Fibroblast of the aortic adventitia (primary cell): ENCODE results near the gene CCL25. TPM values are rescaled to one million over a fixed set of nuclear protein-coding genes. Genes with fewer than 3 reads are reported as not detected.

ENCODE experiments used
- DNase-seq: peaks from one replicate; pipeline ENCODE4 v3.0.0-alpha.2; 2010; ENCODE audit warnings: low read depth
- H3K4me3 ChIP-seq: 2 replicates; pipeline ENCODE4 v1.5.1; 2011; ENCODE audit warnings: low read depth, mild to moderate bottlenecking, control low read depth, low read length, moderate library complexity
- CTCF ChIP-seq: IDR thresholded peaks from 2 replicates; pipeline ENCODE4 v1.5.1; 2011; ENCODE audit warnings: mild to moderate bottlenecking, low read length, control low read depth, inconsistent platforms; ENCODE audit not compliant: insufficient read depth
- total RNA-seq: library from RNA; depleted of rRNA; stranded (reverse); fragments of >200 nt; gene quantifications from 2 replicates; pipeline ENCODE4 v1.2.3, GENCODE V29; 2012; ENCODE audit warnings: low replicate concordance

The CCL25 gene
- total RNA-seq, 1 donor: not detected

DNA sequence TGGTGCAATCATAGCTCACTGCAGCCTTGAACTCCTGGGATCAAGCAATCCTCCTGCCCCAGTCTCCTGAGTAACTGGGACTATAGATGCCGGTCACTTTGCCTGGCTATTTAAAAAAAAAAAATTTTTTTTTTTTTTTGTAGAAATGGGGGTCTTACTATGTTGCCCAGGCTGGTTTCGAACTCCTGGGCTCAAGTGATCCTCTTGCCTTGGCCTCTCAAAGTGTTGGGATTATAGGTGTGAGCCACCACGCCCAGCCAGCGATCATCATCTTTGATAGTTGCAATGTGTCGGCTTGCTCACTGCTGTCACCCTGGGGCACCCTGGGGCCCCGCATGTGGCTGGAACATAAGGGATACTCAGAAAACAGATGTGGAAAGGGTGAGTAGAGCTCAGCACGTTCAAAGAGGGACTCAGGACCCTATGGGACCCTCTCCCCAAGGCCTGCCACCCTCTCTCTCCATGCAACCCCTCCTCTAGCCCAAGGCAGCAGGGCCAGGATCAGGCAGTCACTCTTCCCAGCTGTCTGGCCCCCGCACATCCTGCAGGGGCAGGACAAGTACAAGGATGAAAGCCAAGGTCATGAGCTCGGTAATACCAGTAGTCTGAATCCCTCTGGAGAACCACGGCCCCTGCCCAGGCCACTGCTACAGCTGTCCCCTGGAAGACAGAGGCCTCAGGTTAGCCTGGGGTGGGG lies 6.5 kb upstream of the CCL25 start:
- no peak overlapping the region for H3K4me3 ChIP-seq
- TF ChIP-seq CTCF: no peak
- DNase-seq: no peak

DNA sequence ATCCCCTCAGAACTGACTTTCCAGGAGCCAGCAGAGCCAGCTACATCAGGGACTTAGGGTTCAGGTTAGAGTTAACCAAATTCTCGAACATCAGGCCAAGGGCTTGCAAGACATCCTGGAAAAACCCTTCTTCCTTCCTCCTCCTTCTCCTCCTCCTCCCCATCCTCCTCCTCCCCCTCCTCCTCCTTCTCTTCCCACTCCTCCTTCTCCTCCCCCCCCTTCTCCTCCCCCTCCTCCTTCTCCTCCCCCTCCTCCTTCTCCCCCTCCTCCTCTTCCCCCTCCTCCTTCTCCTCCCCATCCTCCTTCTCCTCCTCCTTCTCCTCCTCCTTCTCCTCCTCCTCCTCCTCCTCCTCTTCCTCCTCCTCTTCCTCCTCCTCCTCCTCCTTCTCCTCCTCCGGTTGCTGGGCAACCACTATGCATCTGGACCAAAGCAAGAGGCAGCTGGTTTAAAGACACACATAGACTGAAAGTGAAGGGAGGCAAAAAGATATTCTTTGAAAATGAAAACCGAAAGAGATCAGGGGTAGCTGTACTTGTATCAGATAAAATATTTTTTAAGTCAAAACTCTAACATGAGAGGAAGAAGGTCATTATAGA lies 5.9 kb upstream of the CCL25 start:
- no peak overlapping the region for H3K4me3 ChIP-seq
- no peak for DNase-seq
- TF ChIP-seq CTCF: no peak

GRCh38 chr19:8050274-8051096 lies 2.1 kb upstream of the CCL25 start:
- no peak for TF ChIP-seq CTCF
- H3K4me3 ChIP-seq: no peak overlapping the region
- DNase-seq: peak; percentile 45

DNA sequence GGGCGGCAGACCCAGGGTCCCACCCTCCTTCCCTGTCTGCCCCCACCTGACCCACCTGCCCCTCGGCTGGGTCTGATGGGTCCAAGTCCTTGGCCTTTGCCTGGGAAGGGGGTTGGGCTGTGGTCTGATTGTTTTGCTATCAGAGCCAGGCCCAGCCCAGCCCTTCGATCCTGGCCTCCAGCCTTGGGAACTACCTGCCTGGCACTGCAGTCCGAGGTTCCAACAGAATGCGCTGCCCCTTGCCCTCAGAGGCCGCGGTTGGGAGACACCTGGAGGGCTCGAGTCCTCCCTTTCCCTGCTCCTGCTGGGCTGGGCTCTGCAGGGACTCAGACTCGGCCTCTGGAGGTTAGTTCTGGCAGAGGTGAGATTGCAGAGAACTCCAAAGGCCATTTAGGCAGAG lies 1.6 kb downstream of the CCL25 start:
- no peak for DNase-seq
- H3K4me3 ChIP-seq: no peak overlapping the region
- TF ChIP-seq CTCF: no peak

DNA sequence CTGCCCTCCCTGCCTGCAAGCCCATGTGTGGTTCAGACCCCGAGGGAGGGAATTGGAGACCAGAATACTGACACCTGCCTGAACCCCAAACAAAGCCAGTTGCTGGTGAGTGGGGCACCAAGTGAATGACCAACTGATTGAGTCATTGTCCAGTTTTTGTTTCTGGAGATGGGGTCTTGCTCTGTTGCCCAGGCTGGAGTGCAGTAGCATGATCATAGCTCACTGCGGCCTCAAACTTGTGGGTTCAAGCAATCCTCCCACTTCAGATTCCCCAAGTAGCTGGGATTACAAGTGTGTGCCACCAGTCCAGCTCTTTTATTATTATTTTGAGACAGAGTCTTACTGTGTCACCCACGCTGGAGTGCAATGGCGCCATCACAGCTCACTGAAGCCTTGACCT lies 4.0 kb downstream of the CCL25 start:
- TF ChIP-seq CTCF: no peak
- H3K4me3 ChIP-seq: no peak overlapping the region
- DNase-seq: no peak

DNA sequence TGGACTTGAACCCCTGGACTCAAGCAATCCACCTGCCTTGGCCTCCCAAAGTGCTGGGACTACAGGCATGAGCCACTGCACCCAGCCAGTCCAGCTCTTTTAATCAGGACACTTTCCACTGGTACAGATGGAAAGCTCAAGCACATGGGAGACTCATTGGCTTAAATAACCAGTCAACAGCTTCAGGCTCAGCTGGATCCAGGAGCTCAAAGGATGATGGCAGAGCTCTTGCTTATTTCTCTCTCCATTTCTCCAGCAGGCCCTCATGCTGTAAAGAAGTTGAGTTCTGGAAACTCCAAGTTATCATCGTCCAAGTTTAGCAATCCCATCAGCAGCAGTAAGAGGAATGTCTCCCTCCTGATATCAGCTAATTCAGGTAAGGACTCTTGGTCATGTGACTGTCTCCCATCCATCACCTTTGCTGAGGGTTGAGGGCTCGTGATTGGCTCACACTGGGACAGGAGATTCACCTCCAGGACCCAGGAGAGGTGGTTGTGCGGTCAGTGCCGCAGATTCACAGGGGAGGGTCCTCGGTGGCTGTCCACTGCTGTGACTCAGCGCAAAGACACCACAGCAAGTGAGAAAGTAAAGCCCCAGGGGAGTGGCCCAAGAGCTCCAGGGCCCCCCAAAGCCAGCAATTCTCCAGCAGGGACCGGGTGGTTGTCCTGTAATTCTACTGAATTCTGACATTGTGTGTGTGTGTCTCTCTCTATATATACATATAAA lies 5.1 kb downstream of the CCL25 start:
- TF ChIP-seq CTCF: no peak
- no peak overlapping the region for H3K4me3 ChIP-seq

More for the DNA sequence above, 5.1 kb downstream of the CCL25 start:
- no peak for DNase-seq
